MCF 10A (cell line): ENCODE data around the gene COL28A1. TPM values are rescaled to one million over a fixed set of nuclear protein-coding genes. Genes with fewer than 3 reads are reported as not detected.

ENCODE experiments used
- BruUV-seq: library from RNA; stranded (reverse); fragments of 400-500 nt; replicated peaks from 2 replicates; lab custom pipeline; 2021; lab: Mats Ljungman, UMichigan
- CTCF ChIA-PET: fragments of 300-600 bp; sonication (Branson Sonifier 250); formaldehyde crosslinking; extraction: SDS; loops from one replicate; lab custom pipeline; 2021; ENCODE audit warnings: antibody characterized with exemption, inconsistent platforms; lab: Yijun Ruan, JAX
- POLR2A ChIA-PET: fragments of 300-600, 350-650 bp; sonication (Branson Sonifier 250); formaldehyde crosslinking; extraction: SDS; loops from one replicate; lab custom pipeline; 2020; ENCODE audit warnings: antibody characterized with exemption, inconsistent platforms; lab: Yijun Ruan, JAX
- DNase-seq: peaks from one replicate; pipeline ENCODE4 v3.0.0-alpha.2; 2018; ENCODE audit not compliant: unreplicated experiment
- H3K27ac Mint-ChIP-seq: one replicate; pipeline ENCODE4 v1.8.0; 2022; ENCODE audit warnings: mild to moderate bottlenecking, low read depth, mixed read lengths; ENCODE audit not compliant: unreplicated experiment
- H3K27me3 Mint-ChIP-seq: one replicate; pipeline ENCODE4 v1.8.0; 2022; ENCODE audit warnings: mixed read lengths; ENCODE audit not compliant: insufficient read depth, unreplicated experiment
- H3K36me3 Mint-ChIP-seq: one replicate; pipeline ENCODE4 v1.8.0; 2022; ENCODE audit warnings: mild to moderate bottlenecking, moderate library complexity, mixed read lengths; ENCODE audit not compliant: insufficient read depth, unreplicated experiment
- H3K4me1 Mint-ChIP-seq: one replicate; pipeline ENCODE4 v1.8.0; 2022; ENCODE audit warnings: mixed read lengths; ENCODE audit not compliant: insufficient read depth, unreplicated experiment
- H3K4me3 Mint-ChIP-seq: one replicate; pipeline ENCODE4 v1.8.0; 2022; ENCODE audit warnings: mild to moderate bottlenecking, moderate library complexity, mixed read lengths; ENCODE audit not compliant: unreplicated experiment
- H3K9me3 Mint-ChIP-seq: one replicate; pipeline ENCODE4 v1.8.0; 2022; ENCODE audit warnings: mixed read lengths; ENCODE audit not compliant: unreplicated experiment
- intact Hi-C: fragments of 100-400 bp; cut with micrococcal nuclease; formaldehyde crosslinking; loops from 2 replicates; pipeline ENCODE4 v1.14.1; 2022
- total RNA-seq: library from RNA; stranded (reverse); gene quantifications from 2 replicates; pipeline ENCODE4 v1.2.3, GENCODE V29; 2022
- TF ChIP-seq, protein P1 (sequence below): fragments of 200-600 bp; IDR thresholded peaks from one replicate; pipeline ENCODE4 v1.8.0; 2022; ENCODE audit warnings: antibody characterized with exemption, mild to moderate bottlenecking; ENCODE audit not compliant: unreplicated experiment

The COL28A1 gene
- total RNA-seq, 1 experiment from 2014 or later = 0.96 TPM

GRCh38 chr7:7504910-7505704, 30.6 kb downstream of the COL28A1 start:
- intact Hi-C loops = no loop called here
- no peaks in the 10 kb centered on the region for H3K4me1 Mint-ChIP-seq
- BruUV-seq = no TSS peak
- no peak overlapping the region for H3K4me3 Mint-ChIP-seq
- DNase-seq = no peak
- no peak overlapping the region for H3K27ac Mint-ChIP-seq
- H3K27me3 Mint-ChIP-seq = no peaks in the 10 kb centered on the region
- POLR2A ChIA-PET = interaction anchor here (1.0 kb wide), 1 partner anchor 12 kb away, joined by 3 read pairs; no protein-coding TSS in a partner anchor
- H3K36me3 Mint-ChIP-seq = no peaks in the 10 kb centered on the region
- CTCF ChIA-PET = interaction anchor here (0.8 to 1.2 kb wide), 2 partner anchors 25 to 67 kb away, joined by 3 read pairs; no protein-coding TSS in a partner anchor
- H3K9me3 Mint-ChIP-seq = no peaks in the 10 kb centered on the region
- TF ChIP-seq, protein P1, sequence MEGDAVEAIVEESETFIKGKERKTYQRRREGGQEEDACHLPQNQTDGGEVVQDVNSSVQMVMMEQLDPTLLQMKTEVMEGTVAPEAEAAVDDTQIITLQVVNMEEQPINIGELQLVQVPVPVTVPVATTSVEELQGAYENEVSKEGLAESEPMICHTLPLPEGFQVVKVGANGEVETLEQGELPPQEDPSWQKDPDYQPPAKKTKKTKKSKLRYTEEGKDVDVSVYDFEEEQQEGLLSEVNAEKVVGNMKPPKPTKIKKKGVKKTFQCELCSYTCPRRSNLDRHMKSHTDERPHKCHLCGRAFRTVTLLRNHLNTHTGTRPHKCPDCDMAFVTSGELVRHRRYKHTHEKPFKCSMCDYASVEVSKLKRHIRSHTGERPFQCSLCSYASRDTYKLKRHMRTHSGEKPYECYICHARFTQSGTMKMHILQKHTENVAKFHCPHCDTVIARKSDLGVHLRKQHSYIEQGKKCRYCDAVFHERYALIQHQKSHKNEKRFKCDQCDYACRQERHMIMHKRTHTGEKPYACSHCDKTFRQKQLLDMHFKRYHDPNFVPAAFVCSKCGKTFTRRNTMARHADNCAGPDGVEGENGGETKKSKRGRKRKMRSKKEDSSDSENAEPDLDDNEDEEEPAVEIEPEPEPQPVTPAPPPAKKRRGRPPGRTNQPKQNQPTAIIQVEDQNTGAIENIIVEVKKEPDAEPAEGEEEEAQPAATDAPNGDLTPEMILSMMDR = no peak

DNA sequence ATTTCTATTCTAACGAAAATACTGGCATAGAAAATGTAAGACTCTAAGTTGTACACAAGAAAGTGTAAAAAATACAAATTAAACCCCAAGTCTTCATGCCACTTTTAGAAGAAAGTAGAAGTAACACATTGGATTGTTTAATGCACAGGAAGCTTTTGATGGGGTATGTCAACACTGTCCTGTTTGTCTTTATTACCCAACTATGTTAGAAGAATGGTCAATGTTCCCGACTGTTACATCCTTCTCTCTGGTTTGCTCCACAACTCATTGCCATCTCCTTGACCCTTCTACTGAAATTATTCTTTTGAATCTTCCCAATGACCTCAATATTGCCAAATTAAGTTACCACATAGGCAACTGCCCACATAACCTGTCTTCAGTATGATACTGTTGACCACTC, 35.8 kb downstream of the COL28A1 start:
- H3K27me3 Mint-ChIP-seq = no peaks in the 10 kb centered on the region
- H3K27ac Mint-ChIP-seq = no peak overlapping the region
- no peak for DNase-seq
- H3K36me3 Mint-ChIP-seq = no peaks in the 10 kb centered on the region
- H3K9me3 Mint-ChIP-seq = no peaks in the 10 kb centered on the region
- POLR2A ChIA-PET = interaction anchor here (0.7 kb wide), 1 partner anchor 61 kb away, joined by 3 read pairs; no protein-coding TSS in a partner anchor
- peaks cover 13% of the 10 kb centered on the region for H3K4me1 Mint-ChIP-seq
- no peak overlapping the region for H3K4me3 Mint-ChIP-seq
- BruUV-seq = no TSS peak
- CTCF ChIA-PET = no interaction called here
- intact Hi-C loops = no loop called here
- TF ChIP-seq, protein P1 = no peak

DNA sequence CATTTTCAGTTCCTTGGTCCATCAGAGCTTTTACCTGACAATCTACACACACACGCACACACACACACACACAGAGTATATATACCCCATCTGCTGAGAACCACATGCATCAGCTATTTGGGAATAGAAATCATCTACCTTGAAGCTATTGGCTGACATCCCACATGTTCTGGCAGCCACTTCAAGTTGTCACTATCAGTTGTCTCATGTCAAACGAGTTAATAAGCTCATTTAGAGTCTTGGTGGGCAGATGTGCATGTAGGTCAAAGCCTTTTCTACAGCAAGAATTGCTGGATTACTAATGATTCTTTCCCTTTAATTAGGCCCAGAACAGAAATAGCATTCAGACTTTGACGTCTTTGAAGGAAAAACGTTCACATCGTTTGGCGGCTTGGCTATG, 36.8 kb downstream of the COL28A1 start:
- intact Hi-C loops = no loop called here
- Mint-ChIP-seq H3K36me3 (no peaks in the 10 kb centered on the region), H3K27ac (no peak overlapping the region), H3K4me3 (no peak overlapping the region), H3K9me3 (no peaks in the 10 kb centered on the region), H3K4me1 (peaks cover 14% of the 10 kb centered on the region), H3K27me3 (no peaks in the 10 kb centered on the region)
- TF ChIP-seq, protein P1 = no peak
- POLR2A ChIA-PET = interaction anchor here (2.0 kb wide), 1 partner anchor 52 kb away, joined by 7 read pairs; no protein-coding TSS in a partner anchor
- no peak for DNase-seq
- BruUV-seq = no TSS peak
- CTCF ChIA-PET = no interaction called here

- Mint-ChIP-seq H3K36me3 (no peaks in the 10 kb centered on the region), H3K4me3 (no peak overlapping the region), H3K27ac (no peak overlapping the region), H3K9me3 (no peaks in the 10 kb centered on the region), H3K27me3 (no peaks in the 10 kb centered on the region), H3K4me1 (peaks cover 23% of the 10 kb centered on the region)
- CTCF ChIA-PET = interaction anchor here (0.6 to 1.1 kb wide), 4 partner anchors 27 to 800 kb away, joined by 3 to 6 read pairs (median 4); no protein-coding TSS in a partner anchor
- POLR2A ChIA-PET = interaction anchor here (0.8 to 1.7 kb wide), 2 partner anchors 33 to 318 kb away, joined by 3 to 5 read pairs; no protein-coding TSS in a partner anchor
- DNase-seq = no peak
- no TSS peak for BruUV-seq
- TF ChIP-seq, protein P1 = no peak
- intact Hi-C loops = no loop called here
Observed at GRCh38 chr7:7496311-7496710, 39.4 kb downstream of the COL28A1 start.
